GM21447 (cell line): ENCODE data around the gene SLC24A3.

Experiments used
- ATAC-seq: cut with Tn5 transposase; IDR thresholded peaks from one replicate; pipeline ENCODE4 v1.9.1; 2021; ENCODE audit not compliant: unreplicated experiment

SLC24A3 gene

GRCh38 chr20:19695081-19695480 is 482.6 kb downstream of the SLC24A3 start:
- no peak for ATAC-seq

- no peak for ATAC-seq
Measured at GRCh38 chr20:19696620-19697019, 484.2 kb downstream of the SLC24A3 start.

GRCh38 chr20:19697415-19697814 is 485.0 kb downstream of the SLC24A3 start:
- no peak for ATAC-seq

GRCh38 chr20:19699180-19699971 is 486.9 kb downstream of the SLC24A3 start:
- ATAC-seq = no peak

- no peak for ATAC-seq
Measured at GRCh38 chr20:19701429-19701828, 489.0 kb downstream of the SLC24A3 start.

GRCh38 chr20:19706463-19706862 is 494.0 kb downstream of the SLC24A3 start:
- ATAC-seq = peak; percentile 76

GRCh38 chr20:19709635-19710335 is 497.3 kb downstream of the SLC24A3 start:
- no peak for ATAC-seq

GRCh38 chr20:19710336-19711120 is 498.1 kb downstream of the SLC24A3 start:
- no peak for ATAC-seq

GRCh38 chr20:19711126-19711525 is 498.7 kb downstream of the SLC24A3 start:
- ATAC-seq = no peak

GRCh38 chr20:19712721-19713260 is 500.3 kb downstream of the SLC24A3 start:
- no peak for ATAC-seq

- no peak for ATAC-seq
Measured at GRCh38 chr20:19713822-19714578, 501.6 kb downstream of the SLC24A3 start.

GRCh38 chr20:19714579-19714840 is 502.1 kb downstream of the SLC24A3 start:
- no peak for ATAC-seq

GRCh38 chr20:19715986-19716385 is 503.5 kb downstream of the SLC24A3 start:
- ATAC-seq = no peak

- no peak for ATAC-seq
Measured at GRCh38 chr20:19718880-19719279, 506.4 kb downstream of the SLC24A3 start.

- ATAC-seq = no peak
Measured at GRCh38 chr20:19720991-19721390, 508.5 kb downstream of the SLC24A3 start.

GRCh38 chr20:19723051-19723450 is 510.6 kb downstream of the SLC24A3 start:
- no peak for ATAC-seq

GRCh38 chr20:19723813-19724430 is 511.5 kb downstream of the SLC24A3 start:
- ATAC-seq = no peak

GRCh38 chr20:19725373-19725772 is 512.9 kb downstream of the SLC24A3 start:
- ATAC-seq = no peak

GRCh38 chr20:19725814-19726525 is 513.5 kb downstream of the SLC24A3 start:
- no peak for ATAC-seq
